ENCODE measurements around the gene MAP3K14. TPM values are rescaled to one million over a fixed set of nuclear protein-coding genes. Genes with fewer than 3 reads are reported as not detected.

Gene MAP3K14
- total and polyA plus RNA-seq, 4 donors: 1.2 to 7.8 (median 4.2) TPM

DNA sequence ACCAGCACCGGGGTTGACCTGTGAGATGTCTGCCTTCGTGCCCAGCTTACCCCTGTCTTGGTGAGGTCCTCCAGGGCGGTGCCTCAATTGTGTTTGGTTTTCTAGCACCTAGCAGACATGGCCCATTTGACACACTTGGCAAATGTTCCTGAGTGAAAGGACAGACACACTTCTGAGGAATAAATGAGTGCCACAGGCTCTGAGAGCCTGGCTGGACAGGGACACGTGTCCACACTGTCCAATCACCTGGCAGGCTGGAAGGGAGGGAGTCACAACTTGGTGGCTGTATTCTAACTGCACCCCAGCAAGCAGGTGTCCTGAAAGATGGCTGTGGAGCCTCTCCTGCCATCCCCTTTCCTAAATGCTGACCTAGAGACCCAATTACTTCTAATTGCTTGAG, 7.4 kb downstream of the MAP3K14 start:
- Histone ChIP-seq H3K27me3 (ENCODE audit: control insufficient read depth in 4 of 4, insufficient read depth in 4 of 4, low read length in 3 of 4) (no peaks in the 10 kb centered on the region), H3K36me3 (ENCODE audit: control insufficient read depth in 4 of 4, insufficient read depth in 3 of 4, low read depth in 1 of 4, low read length in 3 of 4) (peaks cover 0 to 2% (median 0%) of the 10 kb centered on the region in 4 donors), H3K4me3 (ENCODE audit: low read depth in 1 of 3, low read length in 3 of 3) (no peak overlapping the region), H3K9me3 (ENCODE audit: control insufficient read depth in 4 of 4, low read length in 3 of 4) (no peaks in the 10 kb centered on the region), H3K9ac (ENCODE audit: low read depth in 1 of 2, low read length in 2 of 2) (no peak overlapping the region), H3K4me1 (ENCODE audit: control insufficient read depth in 4 of 4, insufficient read depth in 4 of 4, low read length in 3 of 4) (peaks cover 20 to 78% (median 66%) of the 10 kb centered on the region in 4 donors), H3K27ac (ENCODE audit: low read depth in 1 of 2, low read length in 2 of 2) (peak overlapping the region in 1 of 2 donors; percentile 29)
- TF ChIP-seq FOXA1 (IDR thresholded peaks at IDR 0.05): no peak
- no peak for TF ChIP-seq YY1 (IDR thresholded peaks at IDR 0.05)
- TF ChIP-seq JUND (IDR thresholded peaks at IDR 0.05): no peak
- TF ChIP-seq, protein P1, sequence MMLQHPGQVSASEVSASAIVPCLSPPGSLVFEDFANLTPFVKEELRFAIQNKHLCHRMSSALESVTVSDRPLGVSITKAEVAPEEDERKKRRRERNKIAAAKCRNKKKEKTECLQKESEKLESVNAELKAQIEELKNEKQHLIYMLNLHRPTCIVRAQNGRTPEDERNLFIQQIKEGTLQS (IDR thresholded peaks at IDR 0.05): no peak
- TF ChIP-seq NR2F2 (IDR thresholded peaks at IDR 0.05): no peak
- no peak for TF ChIP-seq HNF4A (conservative IDR thresholded peaks at IDR 0.05)
- WGBS: 83% methylated on average over 4 of the region's 4 CpGs
- no peak for DNase-seq (ENCODE audit: low spot score)

DNA sequence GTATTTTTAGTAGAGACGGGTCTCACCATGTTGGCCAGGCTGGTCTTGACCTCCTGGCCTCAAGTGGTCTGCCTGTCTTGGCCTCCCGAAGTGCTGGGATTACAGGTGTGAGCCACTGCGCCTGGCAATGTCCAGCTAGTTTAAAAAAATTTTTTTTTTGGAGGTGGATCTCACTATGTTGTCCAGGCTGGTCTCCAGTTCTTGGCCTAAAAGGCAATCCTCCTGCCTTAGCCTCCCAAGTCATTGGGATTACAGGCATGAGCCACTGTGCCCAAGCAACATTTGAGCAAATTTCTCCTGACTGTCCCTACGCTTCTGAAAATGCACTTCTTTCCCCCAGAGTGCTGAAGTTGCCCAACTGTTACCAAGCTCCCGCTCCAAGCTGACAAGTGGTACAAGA, 8.0 kb downstream of the MAP3K14 start:
- 99% methylated on average over 5 of the region's 5 CpGs for WGBS
- Histone ChIP-seq H3K9me3 (ENCODE audit: control insufficient read depth in 4 of 4, low read length in 3 of 4) (no peaks in the 10 kb centered on the region), H3K27ac (ENCODE audit: low read depth in 1 of 2, low read length in 2 of 2) (peak overlapping the region in 1 of 2 donors; percentile 95)

DNA sequence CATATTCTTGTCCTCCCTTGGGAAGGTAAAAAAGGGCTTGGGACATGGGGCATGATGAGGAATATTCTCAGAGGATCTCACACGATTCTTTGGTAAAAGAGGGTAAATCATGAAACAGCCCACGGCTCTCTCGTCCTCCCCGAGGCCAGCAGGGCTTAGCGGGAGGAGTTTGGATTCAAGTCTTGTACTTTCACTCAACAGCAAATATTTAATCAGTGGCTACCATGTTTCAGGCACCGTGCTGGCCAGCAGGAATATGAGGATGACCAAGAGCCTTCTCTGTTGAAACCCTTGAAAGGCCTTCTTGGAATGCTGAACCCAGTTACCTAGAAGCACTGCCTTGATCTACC, 8.8 kb downstream of the MAP3K14 start:
- Histone ChIP-seq H3K4me3 (ENCODE audit: low read depth in 1 of 3, low read length in 3 of 3) (no peak overlapping the region), H3K9me3 (ENCODE audit: control insufficient read depth in 4 of 4, low read length in 3 of 4) (no peaks in the 10 kb centered on the region), H3K27me3 (ENCODE audit: control insufficient read depth in 4 of 4, insufficient read depth in 4 of 4, low read length in 3 of 4) (no peaks in the 10 kb centered on the region), H3K36me3 (ENCODE audit: control insufficient read depth in 4 of 4, insufficient read depth in 3 of 4, low read depth in 1 of 4, low read length in 3 of 4) (peaks cover 0 to 2% (median 0%) of the 10 kb centered on the region in 4 donors), H3K4me1 (ENCODE audit: control insufficient read depth in 4 of 4, insufficient read depth in 4 of 4, low read length in 3 of 4) (peaks cover 19 to 66% (median 53%) of the 10 kb centered on the region in 4 donors), H3K9ac (ENCODE audit: low read depth in 1 of 2, low read length in 2 of 2) (peak overlapping the region in 1 of 2 donors; percentile 11), H3K27ac (ENCODE audit: low read depth in 1 of 2, low read length in 2 of 2) (peak overlapping the region; percentile 81 to 95)
- WGBS: 31% methylated on average over 6 of the region's 6 CpGs
- TF ChIP-seq RXRA (IDR thresholded peaks at IDR 0.05) (peak in 1 of 2 donors; percentile 6), GABPA (IDR thresholded peaks at IDR 0.05 in 1 of 2, conservative IDR thresholded peaks at IDR 0.05 in 1 of 2) (no peak)
- DNase-seq (ENCODE audit: low spot score): no peak

More for the DNA sequence above, 8.0 kb downstream of the MAP3K14 start:
- H3K9ac ChIP-seq (ENCODE audit: low read depth in 1 of 2, low read length in 2 of 2): no peak overlapping the region
- TF ChIP-seq EGR1 (IDR thresholded peaks at IDR 0.05; ENCODE audit: low read depth in 2 of 2) (no peak), JUND (IDR thresholded peaks at IDR 0.05) (no peak), NR2F2 (IDR thresholded peaks at IDR 0.05) (no peak), FOXA1 (IDR thresholded peaks at IDR 0.05) (no peak), TAF1 (conservative IDR thresholded peaks at IDR 0.05) (no peak)
- TF ChIP-seq, protein P2, sequence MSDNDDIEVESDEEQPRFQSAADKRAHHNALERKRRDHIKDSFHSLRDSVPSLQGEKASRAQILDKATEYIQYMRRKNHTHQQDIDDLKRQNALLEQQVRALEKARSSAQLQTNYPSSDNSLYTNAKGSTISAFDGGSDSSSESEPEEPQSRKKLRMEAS (IDR thresholded peaks at IDR 0.05): no peak
- H3K36me3 ChIP-seq (ENCODE audit: control insufficient read depth in 4 of 4, insufficient read depth in 3 of 4, low read depth in 1 of 4, low read length in 3 of 4): peaks cover 0 to 2% (median 0%) of the 10 kb centered on the region in 4 donors
- DNase-seq (ENCODE audit: low spot score): no peak
- no peak overlapping the region for H3K4me3 ChIP-seq (ENCODE audit: low read depth in 1 of 3, low read length in 3 of 3)
- H3K27me3 ChIP-seq (ENCODE audit: control insufficient read depth in 4 of 4, insufficient read depth in 4 of 4, low read length in 3 of 4): no peaks in the 10 kb centered on the region
- H3K4me1 ChIP-seq (ENCODE audit: control insufficient read depth in 4 of 4, insufficient read depth in 4 of 4, low read length in 3 of 4): peaks cover 19 to 73% (median 60%) of the 10 kb centered on the region in 4 donors

DNA sequence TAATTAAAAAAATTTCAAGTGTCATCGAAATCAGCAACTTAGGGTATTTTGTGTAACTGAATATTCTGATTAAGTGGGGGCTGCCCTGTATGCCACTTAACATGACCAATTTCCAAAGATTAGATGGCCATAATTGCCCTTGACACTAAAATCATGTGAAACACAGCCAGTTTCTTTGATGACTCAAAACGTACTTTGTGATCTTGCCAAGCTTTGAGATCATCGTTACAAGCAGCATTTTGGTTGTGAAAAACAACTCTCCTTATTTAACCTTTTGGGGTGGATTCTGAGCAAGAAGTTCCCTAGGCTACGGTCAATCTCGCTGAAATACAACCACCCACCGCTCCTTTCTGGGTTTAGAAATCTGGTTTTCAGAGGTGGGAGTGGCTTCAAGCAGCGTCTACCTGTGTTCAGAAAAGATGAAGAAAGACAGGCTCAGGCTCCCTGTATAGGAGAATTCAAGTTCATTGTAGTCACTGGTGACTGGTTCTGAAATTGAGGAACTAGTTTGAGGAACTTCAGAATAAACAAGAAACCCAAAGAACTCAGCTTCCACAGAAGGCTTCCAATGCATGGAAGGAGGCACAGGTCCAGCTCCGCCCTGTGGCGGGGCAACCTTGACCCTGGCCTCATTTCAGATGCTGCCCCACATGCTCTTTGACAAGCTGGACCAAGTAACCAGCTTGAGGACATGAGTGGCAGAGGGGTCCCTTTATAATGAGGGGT, 9.4 kb downstream of the MAP3K14 start:
- WGBS: 23% methylated on average over 9 of the region's 9 CpGs
- Histone ChIP-seq H3K4me3 (ENCODE audit: low read depth in 1 of 3, low read length in 3 of 3) (no peak overlapping the region), H3K4me1 (ENCODE audit: control insufficient read depth in 4 of 4, insufficient read depth in 4 of 4, low read length in 3 of 4) (peaks cover 15 to 65% (median 47%) of the 10 kb centered on the region in 4 donors), H3K36me3 (ENCODE audit: control insufficient read depth in 4 of 4, insufficient read depth in 3 of 4, low read depth in 1 of 4, low read length in 3 of 4) (peaks cover 0 to 2% (median 0%) of the 10 kb centered on the region in 4 donors), H3K27me3 (ENCODE audit: control insufficient read depth in 4 of 4, insufficient read depth in 4 of 4, low read length in 3 of 4) (no peaks in the 10 kb centered on the region), H3K27ac (ENCODE audit: low read depth in 1 of 2, low read length in 2 of 2) (peak overlapping the region; percentile 81 to 95), H3K9ac (ENCODE audit: low read depth in 1 of 2, low read length in 2 of 2) (peak overlapping the region in 1 of 2 donors; percentile 11), H3K9me3 (ENCODE audit: control insufficient read depth in 4 of 4, low read length in 3 of 4) (no peaks in the 10 kb centered on the region)
- no peak for DNase-seq (ENCODE audit: low spot score)
- TF ChIP-seq, protein P3, sequence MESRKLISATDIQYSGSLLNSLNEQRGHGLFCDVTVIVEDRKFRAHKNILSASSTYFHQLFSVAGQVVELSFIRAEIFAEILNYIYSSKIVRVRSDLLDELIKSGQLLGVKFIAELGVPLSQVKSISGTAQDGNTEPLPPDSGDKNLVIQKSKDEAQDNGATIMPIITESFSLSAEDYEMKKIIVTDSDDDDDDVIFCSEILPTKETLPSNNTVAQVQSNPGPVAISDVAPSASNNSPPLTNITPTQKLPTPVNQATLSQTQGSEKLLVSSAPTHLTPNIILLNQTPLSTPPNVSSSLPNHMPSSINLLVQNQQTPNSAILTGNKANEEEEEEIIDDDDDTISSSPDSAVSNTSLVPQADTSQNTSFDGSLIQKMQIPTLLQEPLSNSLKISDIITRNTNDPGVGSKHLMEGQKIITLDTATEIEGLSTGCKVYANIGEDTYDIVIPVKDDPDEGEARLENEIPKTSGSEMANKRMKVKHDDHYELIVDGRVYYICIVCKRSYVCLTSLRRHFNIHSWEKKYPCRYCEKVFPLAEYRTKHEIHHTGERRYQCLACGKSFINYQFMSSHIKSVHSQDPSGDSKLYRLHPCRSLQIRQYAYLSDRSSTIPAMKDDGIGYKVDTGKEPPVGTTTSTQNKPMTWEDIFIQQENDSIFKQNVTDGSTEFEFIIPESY (IDR thresholded peaks at IDR 0.05): peak; percentile 35
- TF ChIP-seq FOXA1 (IDR thresholded peaks at IDR 0.05) (no peak), GABPA (IDR thresholded peaks at IDR 0.05 in 1 of 2, conservative IDR thresholded peaks at IDR 0.05 in 1 of 2) (no peak), SP1 (IDR thresholded peaks at IDR 0.05) (peak; percentile 51), NR2F2 (IDR thresholded peaks at IDR 0.05) (peak; percentile 39), TAF1 (conservative IDR thresholded peaks at IDR 0.05) (no peak), RXRA (IDR thresholded peaks at IDR 0.05) (peak; percentile 90 to 91), EGR1 (IDR thresholded peaks at IDR 0.05; ENCODE audit: low read depth in 2 of 2) (no peak), HNF4A (conservative IDR thresholded peaks at IDR 0.05) (peak; percentile 51 to 80), YY1 (IDR thresholded peaks at IDR 0.05) (peak; percentile 23), HNF4G (IDR thresholded peaks at IDR 0.05) (no peak), FOXA2 (IDR thresholded peaks at IDR 0.05) (peak; percentile 13), RAD21 (IDR thresholded peaks at IDR 0.05) (peak in 1 of 2 donors; percentile 34), JUND (IDR thresholded peaks at IDR 0.05) (peak; percentile 91 to 93)
- TF ChIP-seq, protein P2 (IDR thresholded peaks at IDR 0.05): peak; percentile 55

All from liver (tissue), 9 donors.